Chondrocyte (in vitro differentiated cells): ENCODE data around the gene KCNK18. TPM values are rescaled to one million over a fixed set of nuclear protein-coding genes. Genes with fewer than 3 reads are reported as not detected.

Experiments used
- DNase-seq: peaks from one replicate; pipeline ENCODE4 v3.0.0; 2021; ENCODE audit warnings: mixed read lengths, low spot score
- H3K27ac Mint-ChIP-seq: one replicate; pipeline ENCODE4 v1.8.0; 2021; ENCODE audit warnings: mild to moderate bottlenecking, moderate library complexity, mixed read lengths; ENCODE audit not compliant: unreplicated experiment
- H3K27me3 Mint-ChIP-seq: 2 replicates; pipeline ENCODE4 v1.8.0; 2021; ENCODE audit warnings: low read depth, mixed read lengths
- H3K36me3 Mint-ChIP-seq: 2 replicates; pipeline ENCODE4 v1.8.0; 2021; ENCODE audit warnings: low read depth, mixed read lengths
- H3K4me1 Mint-ChIP-seq: 2 replicates; pipeline ENCODE4 v1.8.0; 2021; ENCODE audit warnings: low read depth, mild to moderate bottlenecking, mixed read lengths
- H3K4me3 Mint-ChIP-seq: one replicate; pipeline ENCODE4 v1.8.0; 2021; ENCODE audit warnings: mild to moderate bottlenecking, moderate library complexity, mixed read lengths; ENCODE audit not compliant: unreplicated experiment
- H3K9me3 Mint-ChIP-seq: 2 replicates; pipeline ENCODE4 v1.8.0; 2021; ENCODE audit warnings: low read depth, mixed read lengths
- total RNA-seq: library from RNA; stranded (reverse); gene quantifications from 3 replicates; pipeline ENCODE4 v1.2.1, GENCODE V29; 2021
- TF ChIP-seq, protein P1 (sequence below): fragments of 200-600 bp; sonication (generic); IDR thresholded peaks from 2 replicates; pipeline ENCODE4 v1.5.0; 2021; ENCODE audit warnings: antibody characterized with exemption, mild to moderate bottlenecking, moderate library complexity

The KCNK18 gene
- total RNA-seq, 1 donor from 2014 or later: not detected

- no peak for DNase-seq
- H3K4me3 Mint-ChIP-seq: no peak overlapping the region
- H3K9me3 Mint-ChIP-seq: no peaks in the 10 kb centered on the region
- no peaks in the 10 kb centered on the region for H3K4me1 Mint-ChIP-seq
- peaks cover 65% of the 10 kb centered on the region for H3K27me3 Mint-ChIP-seq
- TF ChIP-seq, protein P1, sequence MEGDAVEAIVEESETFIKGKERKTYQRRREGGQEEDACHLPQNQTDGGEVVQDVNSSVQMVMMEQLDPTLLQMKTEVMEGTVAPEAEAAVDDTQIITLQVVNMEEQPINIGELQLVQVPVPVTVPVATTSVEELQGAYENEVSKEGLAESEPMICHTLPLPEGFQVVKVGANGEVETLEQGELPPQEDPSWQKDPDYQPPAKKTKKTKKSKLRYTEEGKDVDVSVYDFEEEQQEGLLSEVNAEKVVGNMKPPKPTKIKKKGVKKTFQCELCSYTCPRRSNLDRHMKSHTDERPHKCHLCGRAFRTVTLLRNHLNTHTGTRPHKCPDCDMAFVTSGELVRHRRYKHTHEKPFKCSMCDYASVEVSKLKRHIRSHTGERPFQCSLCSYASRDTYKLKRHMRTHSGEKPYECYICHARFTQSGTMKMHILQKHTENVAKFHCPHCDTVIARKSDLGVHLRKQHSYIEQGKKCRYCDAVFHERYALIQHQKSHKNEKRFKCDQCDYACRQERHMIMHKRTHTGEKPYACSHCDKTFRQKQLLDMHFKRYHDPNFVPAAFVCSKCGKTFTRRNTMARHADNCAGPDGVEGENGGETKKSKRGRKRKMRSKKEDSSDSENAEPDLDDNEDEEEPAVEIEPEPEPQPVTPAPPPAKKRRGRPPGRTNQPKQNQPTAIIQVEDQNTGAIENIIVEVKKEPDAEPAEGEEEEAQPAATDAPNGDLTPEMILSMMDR: no peak
- no peaks in the 10 kb centered on the region for H3K36me3 Mint-ChIP-seq
- H3K27ac Mint-ChIP-seq: no peak overlapping the region
Measured at GRCh38 chr10:117246997-117247671, 49.8 kb downstream of the KCNK18 start.

GRCh38 chr10:117248750-117249465, 51.6 kb downstream of the KCNK18 start:
- peaks cover 49% of the 10 kb centered on the region for H3K27me3 Mint-ChIP-seq
- TF ChIP-seq, protein P1: no peak
- no peaks in the 10 kb centered on the region for H3K9me3 Mint-ChIP-seq
- DNase-seq: no peak
- H3K4me1 Mint-ChIP-seq: no peaks in the 10 kb centered on the region
- no peak overlapping the region for H3K27ac Mint-ChIP-seq
- H3K36me3 Mint-ChIP-seq: no peaks in the 10 kb centered on the region
- no peak overlapping the region for H3K4me3 Mint-ChIP-seq

DNA sequence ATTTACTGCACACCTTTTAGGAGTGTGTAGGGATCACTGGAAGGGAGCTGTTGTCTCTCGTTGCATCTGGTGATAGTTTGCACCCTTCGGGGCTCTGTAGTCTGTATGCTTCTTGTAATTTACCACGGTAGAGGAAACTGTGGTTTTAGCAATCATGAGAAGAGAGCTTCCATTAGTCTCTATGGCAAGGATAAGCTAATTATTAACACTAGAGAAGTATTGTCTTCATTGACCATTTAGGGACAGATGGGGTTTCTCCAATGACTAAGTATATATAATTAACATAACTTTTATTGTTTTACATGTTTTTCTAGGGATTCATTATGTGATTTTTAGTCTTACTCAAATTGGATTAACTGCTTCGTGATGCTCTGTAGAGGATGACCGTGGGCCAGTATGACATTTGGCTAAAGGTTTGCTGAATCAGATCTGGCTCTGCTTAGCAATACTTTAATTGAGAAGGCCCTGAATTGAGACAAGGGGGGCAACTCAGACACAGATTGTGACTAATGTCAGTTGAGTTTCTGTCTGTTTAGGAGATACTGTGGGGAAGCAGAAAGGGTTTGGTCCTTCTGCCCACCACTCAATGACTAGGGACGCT, 52.3 kb downstream of the KCNK18 start:
- Mint-ChIP-seq H3K36me3 (no peaks in the 10 kb centered on the region), H3K27me3 (peaks cover 47% of the 10 kb centered on the region), H3K9me3 (no peaks in the 10 kb centered on the region), H3K4me3 (no peak overlapping the region), H3K27ac (no peak overlapping the region), H3K4me1 (no peaks in the 10 kb centered on the region)
- TF ChIP-seq, protein P1: no peak
- DNase-seq: no peak

DNA sequence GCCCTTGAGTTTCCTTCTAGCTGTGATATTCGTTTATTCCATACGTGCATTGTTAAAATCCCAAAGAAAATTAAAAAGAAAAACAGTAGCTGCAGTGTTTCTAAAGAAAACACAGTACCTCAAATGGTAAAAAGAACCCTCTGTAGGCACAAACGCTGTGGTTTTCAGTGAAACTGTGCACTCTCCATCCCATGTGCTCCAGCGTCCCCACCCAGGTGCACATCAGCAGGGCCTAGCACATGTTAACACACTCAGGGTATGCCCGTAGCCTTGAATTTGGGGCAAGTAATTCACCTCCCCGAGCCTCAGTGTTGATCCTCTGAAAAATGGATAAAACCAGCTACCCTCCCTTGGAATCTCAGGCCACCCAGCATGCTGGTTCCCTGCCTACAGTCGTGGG, 53.1 kb downstream of the KCNK18 start:
- TF ChIP-seq, protein P1: no peak
- Mint-ChIP-seq H3K36me3 (no peaks in the 10 kb centered on the region), H3K9me3 (no peaks in the 10 kb centered on the region), H3K4me1 (no peaks in the 10 kb centered on the region), H3K27me3 (peaks cover 41% of the 10 kb centered on the region), H3K27ac (no peak overlapping the region), H3K4me3 (no peak overlapping the region)
- DNase-seq: no peak

- no peak for DNase-seq
- H3K36me3 Mint-ChIP-seq: no peaks in the 10 kb centered on the region
- no peaks in the 10 kb centered on the region for H3K9me3 Mint-ChIP-seq
- no peak overlapping the region for H3K27ac Mint-ChIP-seq
- H3K4me3 Mint-ChIP-seq: no peak overlapping the region
- no peaks in the 10 kb centered on the region for H3K4me1 Mint-ChIP-seq
- H3K27me3 Mint-ChIP-seq: peaks cover 35% of the 10 kb centered on the region
- TF ChIP-seq, protein P1: no peak
Measured at GRCh38 chr10:117253908-117254307, 56.6 kb downstream of the KCNK18 start.
